CD4-positive, alpha-beta T cell treated with Interleukin-2 at 100 ng/mL for 4 hours (primary cell): ENCODE results near the gene NDC80.

Source experiments
- DNase-seq: peaks from one replicate; pipeline ENCODE4 v3.0.0-alpha.2; 2020; ENCODE audit warnings: low spot score

The NDC80 gene

GRCh38 chr18:2559249-2559648 lies 12.1 kb upstream of the NDC80 start:
- no peak for DNase-seq

DNA sequence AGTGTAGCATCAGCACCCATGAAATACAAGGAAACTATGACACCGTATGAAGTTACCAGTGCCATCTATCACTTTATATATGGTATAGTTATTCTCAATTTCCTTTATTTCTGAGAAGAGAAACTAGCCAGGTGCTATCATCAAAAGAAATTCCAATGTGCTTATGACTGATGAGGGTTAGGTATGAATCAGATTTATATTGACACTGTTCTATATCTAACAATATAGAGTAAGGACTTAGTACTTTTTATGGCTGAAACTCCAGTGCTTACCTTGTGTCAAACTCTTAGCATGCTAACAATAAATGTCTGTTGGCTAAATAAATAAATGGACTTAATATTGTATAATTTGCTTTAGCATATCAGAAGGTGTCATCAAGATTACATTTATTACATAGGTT lies 7.0 kb upstream of the NDC80 start:
- no peak for DNase-seq

GRCh38 chr18:2568129-2568528 lies 3.2 kb upstream of the NDC80 start:
- no peak for DNase-seq

DNA sequence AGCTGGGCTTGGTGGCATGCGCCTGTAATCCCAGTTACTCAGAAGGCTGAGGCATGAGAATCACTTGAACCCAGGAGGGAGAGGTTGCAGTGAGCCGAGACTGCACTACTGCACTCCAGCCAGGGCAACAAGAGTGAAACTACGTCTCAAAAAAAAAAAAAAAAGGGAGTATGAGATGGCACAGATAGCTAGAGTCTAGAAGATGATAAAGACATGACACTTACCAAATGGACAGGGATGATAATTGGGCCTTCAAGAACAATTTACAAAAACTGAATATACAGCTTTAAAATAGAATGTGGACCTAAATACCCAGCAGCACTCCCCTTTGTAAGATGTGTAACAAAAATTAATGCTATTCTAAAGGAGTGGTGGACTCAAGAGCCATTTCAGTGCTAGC lies 2.8 kb upstream of the NDC80 start:
- no peak for DNase-seq

DNA sequence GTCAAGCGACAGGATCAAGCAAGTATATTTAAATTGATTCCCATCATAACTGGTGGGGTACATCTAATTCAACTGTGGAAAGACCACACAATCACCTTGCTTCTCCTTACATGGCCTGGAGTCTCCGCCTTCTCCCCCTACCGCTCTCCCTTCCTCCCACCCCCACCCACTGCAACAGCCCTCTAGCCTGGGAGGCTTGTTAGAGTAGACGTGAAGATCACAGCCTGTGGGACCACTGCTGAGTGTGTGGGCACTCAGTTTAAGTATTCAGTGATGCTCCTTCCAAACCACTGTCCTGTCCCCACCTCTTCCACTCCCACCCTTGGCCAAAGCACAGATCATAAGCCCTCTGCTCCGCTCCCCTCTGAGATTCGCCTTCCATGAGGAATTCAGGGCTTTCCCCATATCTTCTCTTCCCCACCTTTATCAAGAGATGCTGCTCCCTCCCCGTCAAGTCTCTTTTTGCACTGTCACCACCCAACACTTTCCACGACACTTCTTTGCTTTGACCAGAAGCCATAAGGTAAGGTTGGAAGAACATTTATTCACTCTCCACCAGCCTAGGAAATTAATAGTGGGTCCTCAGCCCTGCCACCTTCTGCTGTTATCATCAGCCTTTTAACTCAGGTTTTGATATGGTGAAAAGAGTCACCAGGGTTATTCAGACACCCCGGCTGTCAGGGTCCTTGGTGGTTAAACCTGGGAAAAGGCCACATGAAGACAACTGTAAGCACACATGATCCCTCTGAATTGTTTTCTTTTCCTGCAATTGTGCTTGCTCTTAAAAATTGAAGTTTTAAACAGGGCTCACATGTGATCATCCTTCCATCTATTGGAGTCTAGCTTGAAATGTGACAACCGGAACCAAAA lies 1.8 kb upstream of the NDC80 start:
- no peak for DNase-seq

DNA sequence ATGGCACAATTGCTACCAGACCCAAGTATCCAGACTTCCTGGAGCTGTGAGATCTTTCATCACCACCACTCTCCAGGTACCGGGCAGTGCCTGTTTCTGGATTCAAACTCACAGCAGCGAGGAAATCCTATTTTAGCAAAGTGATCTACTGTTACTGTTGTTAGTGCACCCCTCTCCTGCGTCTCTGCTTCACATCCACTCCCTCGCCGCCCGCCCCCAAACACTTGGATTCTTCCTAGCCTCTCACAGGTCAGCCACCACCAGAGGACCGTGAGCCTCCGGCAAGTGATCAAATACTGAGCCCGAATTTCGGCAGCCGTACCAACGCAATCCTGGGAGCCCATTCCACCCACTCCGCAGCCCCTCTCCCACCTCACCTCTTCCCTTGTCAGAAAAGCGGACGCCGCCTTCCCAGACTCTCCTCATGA lies 571 bp upstream of the NDC80 start:
- peak; percentile 66 for DNase-seq

DNA sequence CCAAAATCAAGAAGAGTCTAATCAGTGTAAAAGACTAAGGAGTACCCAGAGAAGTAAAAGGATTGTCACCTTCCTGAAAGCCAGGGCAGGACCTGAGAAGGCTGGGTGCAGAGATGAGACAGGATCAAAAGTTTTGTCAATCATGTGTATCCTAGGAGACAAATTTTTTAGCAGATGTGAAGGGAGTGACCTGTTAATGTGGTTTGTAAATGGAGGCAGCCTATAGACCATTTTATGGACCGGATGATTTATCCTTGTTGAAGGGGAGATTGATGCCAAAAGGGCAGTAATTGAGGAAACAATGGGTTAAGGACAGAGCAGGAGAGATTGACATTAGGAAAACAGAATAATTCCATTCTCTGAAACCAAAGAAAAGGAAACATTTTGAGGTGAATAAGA lies 813 bp downstream of the NDC80 start:
- no peak for DNase-seq

DNA sequence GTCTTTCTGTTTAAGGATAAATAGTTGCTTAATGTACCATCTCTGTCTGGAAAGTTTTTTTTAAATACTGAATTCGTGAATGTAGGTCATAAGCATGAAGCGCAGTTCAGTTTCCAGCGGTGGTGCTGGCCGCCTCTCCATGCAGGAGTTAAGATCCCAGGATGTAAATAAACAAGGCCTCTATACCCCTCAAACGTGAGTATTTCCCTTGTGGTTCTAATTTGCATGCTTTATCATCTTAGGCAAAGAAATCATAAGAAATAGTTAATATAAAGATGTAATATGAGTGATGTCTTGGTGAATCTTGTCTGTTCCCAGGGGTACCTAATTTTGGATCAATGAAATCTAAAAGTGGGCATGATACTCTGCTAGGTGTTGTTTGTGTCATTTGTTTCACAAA lies 1.5 kb downstream of the NDC80 start:
- DNase-seq, result no peak

DNA sequence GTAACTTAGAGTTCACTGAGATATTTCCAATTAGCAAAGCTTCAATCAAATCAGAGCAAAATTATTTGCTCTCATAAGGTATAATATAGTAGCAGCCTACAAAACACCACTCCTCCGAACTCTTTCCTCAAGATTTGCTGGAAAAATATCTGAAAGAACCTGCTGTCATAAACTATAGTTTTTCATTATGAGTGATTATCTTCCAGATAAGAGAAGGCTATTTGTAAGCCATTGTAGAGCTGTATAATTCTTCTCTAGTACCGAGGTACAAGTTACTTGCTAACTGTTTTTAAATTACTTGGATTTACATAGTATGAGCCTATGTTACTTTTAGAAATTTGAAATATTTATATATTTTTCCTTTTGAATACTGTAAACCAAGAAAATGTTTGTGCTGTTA lies 2.1 kb downstream of the NDC80 start:
- no peak for DNase-seq

DNA sequence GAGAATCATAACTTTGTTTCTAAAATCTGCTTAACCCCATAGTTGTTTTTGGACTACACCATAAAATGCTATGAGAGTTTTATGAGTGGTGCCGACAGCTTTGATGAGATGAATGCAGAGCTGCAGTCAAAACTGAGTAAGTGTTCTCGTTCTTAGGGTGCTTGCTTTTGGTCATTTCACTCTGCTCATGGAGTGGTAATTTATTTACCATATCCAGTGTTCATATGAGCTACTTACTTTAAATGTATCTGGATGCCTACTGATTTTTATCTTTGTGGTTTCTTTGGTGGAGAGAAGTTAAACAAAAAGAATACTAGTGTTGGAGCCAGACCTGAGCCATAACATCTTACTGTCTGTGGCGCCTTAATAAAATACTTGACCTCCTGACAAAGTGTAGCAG lies 16.4 kb downstream of the NDC80 start:
- no peak for DNase-seq

GRCh38 chr18:2588666-2589344 lies 17.4 kb downstream of the NDC80 start:
- no peak for DNase-seq

- peak; percentile 45 for DNase-seq
These were observed 18.1 kb downstream of the NDC80 start for GRCh38 chr18:2589345-2590068.

DNA sequence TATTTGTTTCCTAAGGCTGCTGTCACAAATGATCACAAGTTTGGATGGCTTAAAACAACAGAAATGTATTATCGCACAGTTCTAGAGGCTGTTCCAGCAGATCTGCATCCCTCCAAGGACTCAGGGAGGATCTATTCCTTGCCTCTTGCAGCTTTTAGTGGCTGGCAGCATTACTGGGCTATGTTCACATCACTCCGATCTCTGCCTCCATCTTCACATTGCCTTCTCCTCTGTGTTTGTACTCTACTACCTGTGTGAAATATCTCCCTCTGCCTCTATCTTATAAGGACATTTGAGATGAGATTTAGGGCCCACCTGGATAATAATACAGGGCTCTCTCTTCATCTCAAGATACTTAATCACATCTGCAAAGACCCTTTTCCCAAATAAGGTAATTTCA lies 18.9 kb downstream of the NDC80 start:
- DNase-seq, result no peak

DNA sequence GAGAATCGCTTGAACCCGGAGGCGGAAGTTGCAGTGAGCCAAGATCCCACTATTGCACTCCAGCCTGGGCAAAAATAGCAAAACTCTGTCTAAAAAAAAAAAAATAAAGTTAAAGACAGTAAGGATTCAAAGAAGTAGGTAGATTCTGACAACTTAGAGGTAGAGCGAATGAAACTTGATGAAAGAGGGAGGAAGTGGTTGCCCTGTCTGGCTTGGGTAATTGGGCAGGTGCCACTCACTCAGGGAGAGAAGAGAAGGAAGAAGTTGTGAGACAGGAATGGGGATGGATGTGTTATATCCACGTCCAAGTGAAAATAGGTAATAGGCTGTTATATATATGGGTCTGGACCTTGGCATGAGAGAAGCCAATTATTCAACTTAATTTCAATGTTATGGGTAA lies 26.3 kb downstream of the NDC80 start:
- DNase-seq, result no peak

- DNase-seq, result no peak
These were observed 31.5 kb downstream of the NDC80 start for GRCh38 chr18:2602844-2603243.

DNA sequence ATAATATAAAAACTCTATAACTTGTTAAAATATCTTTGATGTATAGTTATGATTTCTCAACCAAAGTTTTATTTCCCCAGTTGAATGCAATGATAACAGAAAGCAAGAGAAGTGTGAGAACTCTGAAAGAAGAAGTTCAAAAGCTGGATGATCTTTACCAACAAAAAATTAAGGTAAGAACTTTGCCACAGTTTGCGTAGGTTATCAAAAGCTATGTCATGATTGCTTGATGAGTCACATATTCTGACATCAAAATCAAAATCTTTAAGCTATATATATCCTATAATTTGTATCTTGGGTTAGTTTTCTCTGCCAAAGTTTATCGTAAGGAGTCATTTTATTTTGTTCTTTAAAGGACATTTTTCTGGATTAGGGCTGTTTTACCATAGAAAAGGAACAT lies 35.0 kb downstream of the NDC80 start:
- DNase-seq, result peak; percentile 26

DNA sequence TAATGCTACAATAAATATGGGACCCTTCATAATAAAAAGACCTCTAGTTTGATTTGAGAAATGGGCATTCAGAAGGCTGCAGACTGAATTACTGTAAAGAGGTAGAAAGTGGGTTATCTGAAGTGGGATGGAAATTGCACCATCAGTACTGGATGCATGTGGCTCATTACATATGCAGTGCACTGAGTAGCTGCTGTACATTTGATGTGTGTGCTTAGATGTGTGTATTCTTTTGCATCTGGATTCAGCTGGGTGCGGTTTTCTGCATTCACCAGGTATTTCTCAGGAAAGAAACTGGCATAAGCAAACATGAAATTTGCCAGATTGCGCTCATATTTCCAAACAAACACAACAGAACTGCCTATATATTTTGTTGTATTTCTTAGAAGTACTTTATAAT lies 38.2 kb downstream of the NDC80 start:
- no peak for DNase-seq

DNA sequence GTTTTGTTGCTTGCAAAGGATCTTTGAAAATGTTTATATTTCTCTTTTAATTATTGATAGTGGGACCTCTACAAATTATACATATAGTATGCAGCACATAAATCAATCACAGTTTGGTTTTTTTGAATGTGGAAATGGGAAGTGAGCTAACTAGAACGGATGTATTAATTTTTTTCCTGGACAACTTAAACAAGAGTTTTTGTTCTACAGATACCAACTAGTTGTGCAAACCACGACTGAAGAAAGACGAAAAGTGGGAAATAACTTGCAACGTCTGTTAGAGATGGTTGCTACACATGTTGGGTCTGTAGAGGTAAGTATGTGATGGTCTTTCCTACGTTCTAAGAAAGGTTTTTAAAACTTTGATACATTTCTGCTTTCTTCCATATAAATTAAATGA lies 39.2 kb downstream of the NDC80 start:
- no peak for DNase-seq

- DNase-seq, result no peak
These were observed 41.6 kb downstream of the NDC80 start for GRCh38 chr18:2612996-2613395.

DNA sequence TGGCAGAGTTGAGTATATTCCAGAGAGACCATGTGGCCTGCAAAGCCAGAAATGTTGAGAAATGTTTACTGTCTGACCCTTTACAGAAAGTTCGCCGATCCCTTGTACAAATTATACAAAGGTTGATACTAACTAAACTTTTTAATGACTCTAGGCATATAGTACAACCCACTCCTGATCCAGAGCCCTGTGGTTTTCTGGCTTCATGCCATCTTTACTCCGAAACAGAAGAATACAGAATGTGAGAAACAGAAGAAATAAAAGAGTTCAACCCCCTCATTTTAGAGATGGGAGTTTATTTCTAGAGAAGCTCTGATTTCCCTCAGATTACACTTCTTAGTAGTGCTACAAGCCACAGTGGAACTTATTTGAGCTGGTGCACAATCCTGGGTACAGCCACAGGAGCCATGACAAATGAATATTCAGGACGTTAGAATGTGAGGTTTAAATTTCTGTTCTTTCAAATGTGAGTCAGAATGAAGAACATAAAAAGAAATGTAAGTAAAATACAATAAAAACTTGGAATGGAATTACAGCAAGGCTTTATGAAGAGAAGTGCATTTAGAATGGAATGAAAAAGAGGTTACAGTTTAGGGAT lies 46.1 kb downstream of the NDC80 start:
- DNase-seq, result no peak

DNA sequence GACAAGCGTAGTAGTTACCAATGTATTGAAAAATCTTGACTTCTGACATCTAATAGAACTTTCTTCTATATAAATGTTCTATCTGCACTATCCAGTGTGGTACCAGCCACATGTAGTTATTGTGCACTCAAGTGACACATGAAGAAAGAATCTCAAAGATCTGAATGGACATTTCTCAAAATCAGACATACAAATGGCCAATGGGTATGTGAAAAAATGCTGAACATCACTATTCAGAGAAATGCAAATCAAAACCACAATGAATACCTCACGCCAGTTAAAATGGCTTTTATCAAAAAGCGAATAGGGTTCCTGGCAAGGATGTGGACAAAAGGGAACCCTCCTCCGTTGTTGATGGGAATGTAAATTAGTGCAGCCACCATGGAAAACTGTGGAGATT lies 46.7 kb downstream of the NDC80 start:
- no peak for DNase-seq

DNA sequence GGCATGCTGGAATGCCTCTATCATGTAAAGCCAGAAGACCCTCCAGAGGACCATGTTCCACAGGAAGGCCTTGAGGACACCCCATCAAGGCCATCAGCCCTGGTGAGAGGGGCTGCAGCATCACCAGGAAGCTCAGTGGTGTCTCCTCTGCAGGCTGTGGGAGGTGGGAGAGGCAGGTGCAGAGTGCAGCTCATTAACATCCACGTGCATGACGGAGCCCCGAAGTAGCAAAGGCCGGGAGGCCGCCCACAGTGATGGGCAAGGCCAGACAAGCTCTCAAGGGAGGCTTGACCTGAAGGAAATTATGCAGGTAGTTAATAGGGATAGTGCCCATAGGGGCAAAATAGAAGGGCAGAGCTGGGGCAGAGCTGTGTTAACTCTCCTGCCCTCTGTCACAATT lies 53.9 kb downstream of the NDC80 start:
- no peak for DNase-seq

DNA sequence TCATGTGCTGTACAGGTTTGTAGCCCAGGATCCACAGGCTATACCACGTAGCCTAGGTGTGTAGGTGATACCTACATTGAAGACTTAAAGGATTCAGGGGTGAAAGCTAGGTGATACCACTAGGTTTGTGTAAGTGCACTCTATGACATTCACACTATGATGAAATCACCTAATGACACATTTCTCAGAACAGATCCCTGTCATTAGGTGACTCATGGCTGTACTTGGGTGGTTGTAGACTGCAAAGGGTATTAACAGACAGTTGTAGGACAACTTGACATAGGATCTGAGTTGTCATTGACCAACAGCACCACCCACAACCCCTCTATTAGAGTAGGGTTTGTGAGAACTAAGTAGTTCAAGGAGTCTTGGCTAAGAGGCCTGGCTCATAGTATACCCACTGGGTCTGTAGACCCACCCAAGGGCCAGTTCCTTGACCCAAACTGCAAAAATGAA lies 56.5 kb downstream of the NDC80 start:
- peak; percentile 53 for DNase-seq
